Mucosa of descending colon (tissue), 3 donors: ENCODE measurements around the gene GAGE10. TPM values are rescaled to one million over a fixed set of nuclear protein-coding genes. Genes with fewer than 3 reads are reported as not detected.

ENCODE experiments used
- ATAC-seq: fragments of 200-7000 bp; cut with Tn5 transposase; one replicate; pipeline ENCODE4 v1.9.1; 2020; ENCODE audit warnings: mild to moderate bottlenecking, moderate library complexity
- DNase-seq, 3 donors: peaks; one replicate each; pipeline ENCODE4 v3.0.0-alpha.2; 2020
- H3K36me3 ChIP-seq: fragments of 200-600 bp; one replicate; pipeline ENCODE4 v1.8.0; 2021; ENCODE audit warnings: low read depth, mild to moderate bottlenecking
- H3K4me1 ChIP-seq: fragments of 200-600 bp; one replicate; pipeline ENCODE4 v1.8.0; 2021; ENCODE audit warnings: low read depth, mild to moderate bottlenecking
- H3K4me3 ChIP-seq: fragments of 200-600 bp; one replicate; pipeline ENCODE4 v1.8.0; 2021; ENCODE audit warnings: mild to moderate bottlenecking
- H3K9me3 ChIP-seq: fragments of 200-600 bp; one replicate; pipeline ENCODE4 v1.8.0; 2021; ENCODE audit warnings: mild to moderate bottlenecking
- intact Hi-C, 2 donors: fragments of 100-400 bp; cut with DNase I in 1 of 2; cut with micrococcal nuclease in 1 of 2; formaldehyde crosslinking; loops; one replicate each; pipeline versions ENCODE4 v1.11.0 to v1.11.1; 2022; cut with DNase I, micrococcal nuclease
- total RNA-seq, 3 donors: library from RNA; stranded (reverse); fragmentation: NEBNext Ultra II Directional in 2 of 3; extraction: Animal tissue kit (Norgen Biotek cat#: 25700) in 2 of 3; gene quantifications; one replicate each; pipeline versions ENCODE4 v1.2.1 to v1.2.4, GENCODE V29; 2021 to 2023
- TF ChIP-seq, protein P1 (sequence below): fragments of 200-600 bp; IDR thresholded peaks from one replicate; pipeline ENCODE4 v1.8.0; 2022; ENCODE audit warnings: antibody characterized with exemption, mild to moderate bottlenecking
- donor health status: DM: no; HTN: no; CAD: no; lungs with moderate emphysema.
- donor health status: DM: no; HTN: no; CAD: no.
- donor health status: DM: no; HTN: yes; CAD: no.

The GAGE10 gene
- total RNA-seq, 3 donors from 2014 or later: not detected

DNA sequence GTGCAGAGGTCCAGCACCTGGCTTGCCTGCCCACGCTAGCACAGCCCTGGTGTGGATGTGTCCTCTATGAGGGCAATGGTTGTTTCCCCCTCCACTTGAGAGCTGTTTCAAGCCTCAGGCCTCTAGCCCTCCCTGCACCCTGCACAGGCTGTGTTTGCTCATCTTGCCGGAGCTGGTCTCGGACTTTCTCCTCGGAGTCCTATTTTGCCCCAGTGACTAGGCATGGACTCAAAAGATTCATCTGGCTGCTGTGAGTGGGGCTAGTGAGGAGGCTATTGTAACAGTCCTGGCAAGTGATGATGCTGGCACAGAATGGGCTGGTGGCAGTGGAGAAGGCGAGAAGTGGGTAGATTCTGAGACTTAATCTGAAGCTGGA lies 44.7 kb upstream of the GAGE10 start:
- Histone ChIP-seq H3K4me1 (no peaks in the 10 kb centered on the region), H3K4me3 (no peak overlapping the region), H3K36me3 (no peaks in the 10 kb centered on the region), H3K9me3 (no peaks in the 10 kb centered on the region)
- no peak for ATAC-seq
- DNase-seq: no peak
- TF ChIP-seq, protein P1, sequence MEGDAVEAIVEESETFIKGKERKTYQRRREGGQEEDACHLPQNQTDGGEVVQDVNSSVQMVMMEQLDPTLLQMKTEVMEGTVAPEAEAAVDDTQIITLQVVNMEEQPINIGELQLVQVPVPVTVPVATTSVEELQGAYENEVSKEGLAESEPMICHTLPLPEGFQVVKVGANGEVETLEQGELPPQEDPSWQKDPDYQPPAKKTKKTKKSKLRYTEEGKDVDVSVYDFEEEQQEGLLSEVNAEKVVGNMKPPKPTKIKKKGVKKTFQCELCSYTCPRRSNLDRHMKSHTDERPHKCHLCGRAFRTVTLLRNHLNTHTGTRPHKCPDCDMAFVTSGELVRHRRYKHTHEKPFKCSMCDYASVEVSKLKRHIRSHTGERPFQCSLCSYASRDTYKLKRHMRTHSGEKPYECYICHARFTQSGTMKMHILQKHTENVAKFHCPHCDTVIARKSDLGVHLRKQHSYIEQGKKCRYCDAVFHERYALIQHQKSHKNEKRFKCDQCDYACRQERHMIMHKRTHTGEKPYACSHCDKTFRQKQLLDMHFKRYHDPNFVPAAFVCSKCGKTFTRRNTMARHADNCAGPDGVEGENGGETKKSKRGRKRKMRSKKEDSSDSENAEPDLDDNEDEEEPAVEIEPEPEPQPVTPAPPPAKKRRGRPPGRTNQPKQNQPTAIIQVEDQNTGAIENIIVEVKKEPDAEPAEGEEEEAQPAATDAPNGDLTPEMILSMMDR: no peak
- intact Hi-C loops: no loop called here

DNA sequence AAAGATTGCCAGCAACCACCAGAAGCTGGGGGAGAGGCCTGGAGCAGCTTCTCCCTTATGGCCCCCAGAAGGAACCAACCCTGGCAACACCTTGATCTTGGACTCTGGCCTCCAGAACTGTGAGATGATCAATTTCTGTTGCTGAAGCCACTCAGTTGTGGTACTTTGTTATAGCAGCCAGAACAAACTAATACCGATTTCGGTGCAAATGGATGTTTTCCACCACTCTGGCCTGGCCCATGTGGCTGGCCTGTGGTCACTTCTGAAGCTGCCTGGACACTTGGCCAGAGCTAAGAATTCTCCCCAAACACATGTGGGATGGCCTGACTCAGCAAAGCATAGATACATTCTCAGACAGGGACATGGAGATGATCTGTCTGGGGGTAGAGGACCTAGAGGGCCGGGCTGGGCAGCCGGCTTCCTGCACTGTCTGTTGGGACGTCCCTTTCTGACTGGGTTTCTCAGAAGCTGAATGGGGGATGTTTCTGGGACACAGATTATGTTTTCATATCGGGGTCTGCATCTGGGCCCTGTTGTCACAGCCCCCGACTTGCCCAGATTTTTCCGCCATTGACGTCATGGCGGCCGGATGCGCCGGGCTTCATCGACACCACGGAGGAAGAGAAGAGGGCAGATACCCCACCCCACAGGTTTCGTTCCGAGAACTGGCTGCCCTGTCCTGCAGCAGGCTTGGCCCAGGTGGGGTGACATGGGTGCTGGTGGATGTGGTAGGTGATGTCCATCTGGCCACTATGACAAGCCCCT lies 43.0 kb upstream of the GAGE10 start:
- DNase-seq: no peak
- ATAC-seq: no peak
- Histone ChIP-seq H3K9me3 (no peaks in the 10 kb centered on the region), H3K4me1 (no peaks in the 10 kb centered on the region), H3K4me3 (no peak overlapping the region), H3K36me3 (no peaks in the 10 kb centered on the region)
- TF ChIP-seq, protein P1: no peak
- intact Hi-C loops: no loop called here

DNA sequence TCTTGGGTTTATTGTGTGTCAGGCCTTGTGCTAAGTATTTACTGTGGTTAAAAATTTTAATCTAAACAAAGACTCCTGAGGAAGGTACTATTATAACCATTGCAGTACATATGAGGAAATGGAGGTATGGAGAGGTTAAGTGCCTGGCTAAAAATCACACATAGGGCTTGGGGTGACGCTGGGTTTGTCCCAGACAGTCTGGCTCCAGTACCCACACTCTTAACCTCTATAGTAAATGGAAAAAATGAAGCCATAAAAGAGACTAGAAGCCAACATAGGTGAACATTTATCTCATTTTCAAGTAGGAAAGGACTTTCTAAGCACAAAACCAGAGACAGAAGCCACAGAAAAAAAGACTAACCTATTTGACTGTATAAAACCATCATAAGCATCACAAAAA lies 40.8 kb upstream of the GAGE10 start:
- Histone ChIP-seq H3K36me3 (no peaks in the 10 kb centered on the region), H3K9me3 (no peaks in the 10 kb centered on the region), H3K4me3 (no peak overlapping the region), H3K4me1 (no peaks in the 10 kb centered on the region)
- TF ChIP-seq, protein P1: no peak
- intact Hi-C loops: no loop called here
- DNase-seq (no peak), ATAC-seq (no peak)

DNA sequence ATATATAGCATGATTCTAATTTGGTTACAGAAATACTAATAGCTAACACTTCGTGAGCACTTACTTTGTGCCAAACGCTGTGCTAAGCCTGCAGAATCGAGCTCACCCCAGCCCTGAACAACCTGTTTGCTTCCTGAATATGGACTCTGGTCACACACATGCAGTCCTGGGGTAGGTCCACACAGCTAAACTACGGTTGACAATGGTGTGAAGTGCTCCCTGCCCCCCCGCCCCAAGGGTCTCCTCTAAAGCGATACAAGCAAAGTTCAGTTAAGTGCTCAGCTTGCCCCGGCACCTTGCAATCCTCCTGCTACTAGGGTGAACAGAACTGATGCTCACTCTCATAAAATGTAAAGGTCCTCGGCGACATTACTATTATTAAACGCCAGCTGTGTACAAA lies 39.8 kb upstream of the GAGE10 start:
- H3K4me1 ChIP-seq: no peaks in the 10 kb centered on the region
- intact Hi-C loops: no loop called here
- no peak overlapping the region for H3K4me3 ChIP-seq
- DNase-seq: no peak
- no peaks in the 10 kb centered on the region for H3K9me3 ChIP-seq
- ATAC-seq: no peak
- TF ChIP-seq, protein P1: no peak
- H3K36me3 ChIP-seq: no peaks in the 10 kb centered on the region

DNA sequence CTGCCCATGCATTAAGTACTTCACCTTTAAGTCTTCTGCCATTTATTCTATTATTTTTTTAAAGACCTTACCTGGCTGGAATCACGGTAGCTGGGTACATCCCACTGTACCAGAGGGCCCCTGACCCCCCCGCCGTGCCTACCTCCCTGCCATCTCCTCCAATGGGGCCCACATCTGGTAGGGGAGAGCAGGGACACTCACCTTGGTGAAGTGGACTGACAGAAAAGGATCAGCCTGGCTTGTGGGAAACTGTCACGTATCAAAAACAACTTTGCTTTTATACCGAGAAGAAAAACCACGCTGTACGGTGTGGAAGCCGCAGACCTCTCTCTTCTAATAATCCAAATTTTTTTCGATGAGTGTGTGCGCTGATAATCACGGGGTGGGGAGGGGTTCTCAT lies 39.0 kb upstream of the GAGE10 start, which contains the start of gene FOXP3:
FOXP3 (minus strand) TSS at position 251 of the 400 bp plus-strand sequence. CDS start 6,205 bp downstream, outside the sequence.
- Histone ChIP-seq H3K4me1 (no peaks in the 10 kb centered on the region), H3K36me3 (no peaks in the 10 kb centered on the region), H3K9me3 (no peaks in the 10 kb centered on the region), H3K4me3 (no peak within 1 kb of the TSS)
- TF ChIP-seq, protein P1: no peak
- intact Hi-C loops: no loop called here
- no peak for ATAC-seq
- DNase-seq: no peak
